Measurements from ENCODE around the gene SLC24A4.

SLC24A4 gene

GRCh38 chr14:92475451-92476187, 152.7 kb downstream of the SLC24A4 start:
- DNase-seq (ENCODE audit: low read depth), result no peak

- DNase-seq (ENCODE audit: low read depth), result no peak
Observed at GRCh38 chr14:92480856-92481255, 157.9 kb downstream of the SLC24A4 start.

- no peak for DNase-seq (ENCODE audit: low read depth)
Observed at GRCh38 chr14:92481386-92481785, 158.4 kb downstream of the SLC24A4 start.

- DNase-seq (ENCODE audit: low read depth), result no peak
Observed at GRCh38 chr14:92481811-92482555, 159.0 kb downstream of the SLC24A4 start.

GRCh38 chr14:92482621-92483319, 159.8 kb downstream of the SLC24A4 start:
- no peak for DNase-seq (ENCODE audit: low read depth)

GRCh38 chr14:92484132-92484823, 161.3 kb downstream of the SLC24A4 start:
- no peak for DNase-seq (ENCODE audit: low read depth)

GRCh38 chr14:92486881-92487280, 163.9 kb downstream of the SLC24A4 start:
- DNase-seq (ENCODE audit: low read depth), result no peak

GRCh38 chr14:92487513-92488133, 164.7 kb downstream of the SLC24A4 start:
- no peak for DNase-seq (ENCODE audit: low read depth)

- no peak for DNase-seq (ENCODE audit: low read depth)
Observed at GRCh38 chr14:92489394-92490238, 166.7 kb downstream of the SLC24A4 start.

- no peak for DNase-seq (ENCODE audit: low read depth)
Observed at GRCh38 chr14:92490239-92490959, 167.4 kb downstream of the SLC24A4 start.

GRCh38 chr14:92491782-92492181, 168.8 kb downstream of the SLC24A4 start:
- DNase-seq (ENCODE audit: low read depth), result no peak

GRCh38 chr14:92492258-92492657, 169.3 kb downstream of the SLC24A4 start:
- no peak for DNase-seq (ENCODE audit: low read depth)

GRCh38 chr14:92493024-92493423, 170.1 kb downstream of the SLC24A4 start:
- DNase-seq (ENCODE audit: low read depth), result no peak

- no peak for DNase-seq (ENCODE audit: low read depth)
Observed at GRCh38 chr14:92493492-92493891, 170.5 kb downstream of the SLC24A4 start.

GRCh38 chr14:92494512-92494911, 171.5 kb downstream of the SLC24A4 start:
- DNase-seq (ENCODE audit: low read depth), result no peak

GRCh38 chr14:92495027-92495426, 172.1 kb downstream of the SLC24A4 start:
- no peak for DNase-seq (ENCODE audit: low read depth)

- no peak for DNase-seq (ENCODE audit: low read depth)
Observed at GRCh38 chr14:92496191-92496857, 173.4 kb downstream of the SLC24A4 start.

- no peak for DNase-seq (ENCODE audit: low read depth)
Observed at GRCh38 chr14:92497391-92497790, 174.4 kb downstream of the SLC24A4 start.

- no peak for DNase-seq (ENCODE audit: low read depth)
Observed at GRCh38 chr14:92499234-92499633, 176.3 kb downstream of the SLC24A4 start.

GRCh38 chr14:92500491-92500941, 177.6 kb downstream of the SLC24A4 start:
- no peak for DNase-seq (ENCODE audit: low read depth)

Measured in activated T-cell treated with anti-CD3 and anti-CD28 coated beads for 1 hour (primary cell).